GM23338 (cell line): ENCODE data around the gene RIC1. TPM values are rescaled to one million over a fixed set of nuclear protein-coding genes. Genes with fewer than 3 reads are reported as not detected.

Source experiments
- ATAC-seq: fragments of 200-7000 bp; cut with Tn5 transposase; 3 replicates; pipeline ENCODE4 v1.9.1; 2020
- DNase-seq: peaks from one replicate; pipeline ENCODE4 v3.0.0-alpha.2; 2015; ENCODE audit warnings: low spot score
- H2AFZ ChIP-seq: fragments of 200-600 bp; sonication (generic); 2 replicates; pipeline ENCODE4 v1.8.0; 2016; ENCODE audit warnings: antibody characterized with exemption, mild to moderate bottlenecking, moderate library complexity
- H3F3A ChIP-seq: fragments of 200-600 bp; sonication (generic); replicated peaks from 2 replicates; pipeline ENCODE4 v1.8.0; 2017; ENCODE audit warnings: antibody characterized with exemption, mixed run types, low read depth
- H3K27ac ChIP-seq: fragments of 200-600 bp; sonication (generic); 2 replicates; pipeline ENCODE4 v1.6.1; 2016; ENCODE audit warnings: low read depth
- H3K27me3 ChIP-seq: fragments of 200-600 bp; sonication (generic); 2 replicates; pipeline ENCODE4 v1.8.0; 2016; ENCODE audit warnings: mild to moderate bottlenecking, mixed run types, moderate library complexity; ENCODE audit not compliant: insufficient read depth
- H3K36me3 ChIP-seq: fragments of 200-600 bp; sonication (generic); 2 replicates; pipeline ENCODE4 v1.8.0; 2016; ENCODE audit warnings: mild to moderate bottlenecking; ENCODE audit not compliant: insufficient read depth
- H3K4me1 ChIP-seq: fragments of 200-600 bp; sonication (generic); 2 replicates; pipeline ENCODE4 v1.8.0; 2016; ENCODE audit warnings: mild to moderate bottlenecking, moderate library complexity; ENCODE audit not compliant: insufficient read depth
- H3K4me2 ChIP-seq: fragments of 200-600 bp; sonication (generic); 2 replicates; pipeline ENCODE4 v1.7.1; 2017; ENCODE audit warnings: mixed run types
- H3K4me3 ChIP-seq: fragments of 200-600 bp; sonication (generic); 2 replicates; pipeline ENCODE4 v1.6.1; 2016; ENCODE audit warnings: mixed run types
- H3K79me2 ChIP-seq: fragments of 200-600 bp; sonication (generic); replicated peaks from 2 replicates; pipeline ENCODE4 v1.8.0; 2017; ENCODE audit warnings: mild to moderate bottlenecking; ENCODE audit not compliant: insufficient read depth
- H3K9me2 ChIP-seq: fragments of 200-600 bp; sonication (generic); 2 replicates; pipeline ENCODE4 v1.8.0; 2017; ENCODE audit not compliant: insufficient read depth
- H4K20me1 ChIP-seq: fragments of 200-600 bp; sonication (generic); replicated peaks from 2 replicates; pipeline ENCODE4 v1.8.0; 2017; ENCODE audit warnings: mild to moderate bottlenecking; ENCODE audit not compliant: insufficient read depth
- H3K27ac Mint-ChIP-seq: 2 replicates; pipeline ENCODE4 v1.8.0; 2020; ENCODE audit warnings: inconsistent platforms, mild to moderate bottlenecking, moderate library complexity, mixed read lengths
- H3K27me3 Mint-ChIP-seq: 3 replicates; pipeline ENCODE4 v1.8.0; 2022; ENCODE audit warnings: low read depth, mild to moderate bottlenecking, moderate library complexity, mixed read lengths, inconsistent platforms; ENCODE audit not compliant: insufficient read depth, poor library complexity
- H3K36me3 Mint-ChIP-seq: 3 replicates; pipeline ENCODE4 v1.8.0; 2021; ENCODE audit warnings: low read depth, mild to moderate bottlenecking, inconsistent platforms, moderate library complexity, mixed read lengths
- H3K4me1 Mint-ChIP-seq: 3 replicates; pipeline ENCODE4 v1.8.0; 2020; ENCODE audit warnings: mild to moderate bottlenecking, inconsistent platforms, mixed read lengths
- H3K4me3 Mint-ChIP-seq: 3 replicates; pipeline ENCODE4 v1.8.0; 2021; ENCODE audit warnings: moderate library complexity, mild to moderate bottlenecking, inconsistent platforms, mixed read lengths
- H3K9me3 Mint-ChIP-seq: 3 replicates; pipeline ENCODE4 v1.8.0; 2020; ENCODE audit warnings: moderate library complexity, mild to moderate bottlenecking, inconsistent platforms, mixed read lengths
- CREB1 ChIP-seq: fragments of 250-450 bp; sonication (Bioruptor Pico); IDR thresholded peaks from 2 replicates; pipeline ENCODE4 v1.5.0; 2020; ENCODE audit warnings: low read depth, mild to moderate bottlenecking, moderate library complexity
- CTCF ChIP-seq, 2 experiments: fragments of 200-600 bp in 1 of 2; sonication (generic) in 1 of 2; conservative IDR thresholded peaks; 2 replicates each; pipeline versions ENCODE4 v1.5.1 to v1.6.1; 2016 to 2017; ENCODE audit warnings: antibody characterized with exemption in 2 of 2, low read depth in 2 of 2, mild to moderate bottlenecking in 2 of 2, moderate library complexity in 1 of 2
- ETS1 ChIP-seq: IDR thresholded peaks from 2 replicates; pipeline ENCODE4 v1.6.1; 2016; ENCODE audit warnings: antibody characterized with exemption
- EZH2 ChIP-seq: fragments of 200-600 bp; sonication (generic); IDR thresholded peaks from one replicate; pipeline ENCODE4 v1.8.0; 2017; ENCODE audit warnings: antibody characterized with exemption, mild to moderate bottlenecking, low read depth; ENCODE audit not compliant: unreplicated experiment
- EZH2phosphoT487 ChIP-seq: fragments of 200-600 bp; sonication (generic); IDR thresholded peaks from one replicate; pipeline ENCODE4 v1.8.1; 2018; ENCODE audit warnings: antibody characterized with exemption; ENCODE audit not compliant: unreplicated experiment
- JUNB ChIP-seq: IDR thresholded peaks from one replicate; pipeline ENCODE4 v1.6.1; 2016; ENCODE audit warnings: antibody characterized with exemption; ENCODE audit not compliant: unreplicated experiment
- NANOG ChIP-seq: IDR thresholded peaks from 2 replicates; pipeline ENCODE4 v1.6.1; 2016; ENCODE audit warnings: antibody characterized with exemption, borderline replicate concordance
- POLR2AphosphoS5 ChIP-seq: IDR thresholded peaks from 2 replicates; pipeline ENCODE4 v1.6.1; 2016; ENCODE audit warnings: antibody characterized with exemption, low read depth
- STAT1 ChIP-seq: IDR thresholded peaks from one replicate; pipeline ENCODE4 v1.6.1; 2016; ENCODE audit warnings: antibody characterized with exemption; ENCODE audit not compliant: unreplicated experiment
- ZNF114 ChIP-seq: fragments of 250-450 bp; sonication (Bioruptor Pico); IDR thresholded peaks from 2 replicates; pipeline ENCODE4 v1.5.0; 2020; ENCODE audit warnings: mild to moderate bottlenecking, moderate library complexity
- ZNF331 ChIP-seq: fragments of 250-450 bp; sonication (Bioruptor Pico); IDR thresholded peaks from 2 replicates; pipeline ENCODE4 v1.5.0; 2020; ENCODE audit warnings: low read depth, mild to moderate bottlenecking, moderate library complexity
- ZNF462 ChIP-seq: fragments of 250-450 bp; sonication (Bioruptor Pico); IDR thresholded peaks from 2 replicates; pipeline ENCODE4 v1.5.0; 2020; ENCODE audit warnings: mild to moderate bottlenecking, moderate library complexity
- polyA plus RNA-seq: library from polyadenylated mRNA; unstranded; fragments of >200 nt; fragmentation: Nextera tagmentation; extraction: Ambion mirVana; gene quantifications from 2 replicates; pipeline ENCODE4 v1.2.1, GENCODE V29; 2016
- total RNA-seq: library from RNA; depleted of rRNA; stranded (reverse); fragments of >200 nt; shearing (Covaris generic); gene quantifications from 2 replicates; pipeline ENCODE4 v1.2.3, GENCODE V29; 2014

The RIC1 gene
- total and polyA plus RNA-seq, 2 experiments from 2014 or later, result 7.8 to 34.9 TPM

- no peak for TF ChIP-seq EZH2phosphoT487
Observed at GRCh38 chr9:5811751-5812150, 182.8 kb downstream of the RIC1 start (continued).

- ATAC-seq (no peak), DNase-seq (no peak)
- H3K4me3 ChIP-seq, result no peak overlapping the region
- no peaks in the 10 kb centered on the region for H3F3A ChIP-seq
- TF ChIP-seq ZNF462 (no peak), JUNB (no peak), CTCF (conservative IDR thresholded peaks at IDR 0.05; ENCODE audit: low read depth in 2 of 2) (no peak), EZH2 (no peak), EZH2phosphoT487 (no peak), STAT1 (no peak), POLR2AphosphoS5 (no peak), ZNF331 (CRISPR knock-in tag) (no peak), ETS1 (no peak), ZNF114 (CRISPR knock-in tag) (no peak), NANOG (no peak), CREB1 (no peak)
- no peaks in the 10 kb centered on the region for H4K20me1 ChIP-seq
- H3K27me3 ChIP-seq, result no peaks in the 10 kb centered on the region
- H3K4me1 ChIP-seq, result no peaks in the 10 kb centered on the region
- no peak overlapping the region for H3K4me2 ChIP-seq
- no peak overlapping the region for H2AFZ ChIP-seq
- H3K79me2 ChIP-seq, result no peaks in the 10 kb centered on the region
- Mint-ChIP-seq H3K4me1 (no peaks in the 10 kb centered on the region; the same call in 2 of the 3 replicates), H3K36me3 (peaks cover 15% of the 10 kb centered on the region; the same call in 2 of the 3 replicates), H3K27ac (no peak overlapping the region), H3K27me3 (no peaks in the 10 kb centered on the region), H3K4me3 (no peak overlapping the region), H3K9me3 (no peaks in the 10 kb centered on the region)
- no peaks in the 10 kb centered on the region for H3K9me2 ChIP-seq
- H3K36me3 ChIP-seq, result no peaks in the 10 kb centered on the region
- no peak overlapping the region for H3K27ac ChIP-seq
Observed at GRCh38 chr9:5813824-5814223, 184.9 kb downstream of the RIC1 start.
